ENCODE data around the gene SPEM3.

GRCh38 chr17:7436556-7437368 lies 8.1 kb downstream of the SPEM3 start:
- TF ChIP-seq ZNF274 (IDR thresholded peaks at IDR 0.05; ENCODE audit: low read depth, low read length) (no peak), YY1 (IDR thresholded peaks at IDR 0.05; ENCODE audit: insufficient read depth, insufficient read length) (no peak), SUZ12 (IDR thresholded peaks at IDR 0.05; ENCODE audit: extremely low read depth, insufficient read depth, insufficient read length) (no peak)

Data from NT2/D1 (cell line).